Endothelial cell of umbilical vein (primary cell): Measurements from ENCODE around the gene IL34.

ENCODE experiments used
- FOS ChIP-seq: IDR thresholded peaks from 2 replicates; pipeline ENCODE4 v1.6.1; 2011; ENCODE audit warnings: mild to moderate bottlenecking, low read length, moderate library complexity, borderline replicate concordance; ENCODE audit not compliant: insufficient read depth
- POLR2A ChIP-seq: IDR thresholded peaks from 2 replicates; pipeline ENCODE4 v1.6.1; 2012; ENCODE audit warnings: low read depth, mild to moderate bottlenecking, control low read depth, low read length
- TF ChIP-seq, protein P1 (sequence below), 2 donors: IDR thresholded peaks; 1 replicate in 1 of 2; 2 replicates in 1 of 2; pipeline ENCODE4 v1.5.1; 2011; ENCODE audit warnings: low read length in 2 of 2, mild to moderate bottlenecking in 2 of 2, moderate library complexity in 2 of 2, control low read depth in 1 of 2, inconsistent platforms in 1 of 2, low read depth in 1 of 2; ENCODE audit not compliant: insufficient read depth in 1 of 2; ENCODE audit errors: extremely low read depth in 1 of 2

DNA sequence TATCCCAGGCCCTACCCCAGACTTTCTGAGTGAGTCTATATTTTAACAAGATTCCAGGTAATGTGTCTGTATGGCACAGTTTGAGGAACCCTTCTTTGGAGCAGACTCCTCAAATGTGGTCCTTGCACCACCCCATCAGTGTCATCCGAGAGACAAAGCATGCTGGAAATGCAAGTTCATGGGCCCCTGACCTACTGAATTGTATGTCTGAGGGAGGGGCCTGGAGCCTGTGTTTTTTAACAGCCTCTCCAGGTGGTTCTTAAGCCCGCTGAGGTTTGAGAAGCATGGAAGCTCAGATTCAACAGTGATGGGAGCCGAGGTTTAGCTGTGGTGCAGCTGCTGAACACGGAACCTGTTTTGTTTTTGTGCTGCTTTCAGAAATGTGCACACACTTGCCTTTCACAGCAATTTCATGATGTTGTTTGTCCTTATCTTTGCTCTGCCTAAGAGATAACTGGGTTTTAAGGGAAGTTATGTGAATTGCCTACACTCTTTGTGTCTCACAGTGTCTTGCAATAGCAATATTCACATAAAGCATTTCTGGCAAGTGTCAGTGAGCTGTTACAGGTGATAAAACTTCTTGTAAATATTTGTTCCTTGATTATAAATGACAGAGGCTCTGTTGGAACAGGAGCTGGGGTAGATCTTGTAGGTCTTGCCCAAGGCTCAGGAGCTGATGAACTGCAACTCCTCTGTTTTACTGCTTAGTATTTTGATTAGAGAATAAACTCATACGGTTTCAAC, 32.0 kb upstream of the IL34 start:
- TF ChIP-seq, protein P1, sequence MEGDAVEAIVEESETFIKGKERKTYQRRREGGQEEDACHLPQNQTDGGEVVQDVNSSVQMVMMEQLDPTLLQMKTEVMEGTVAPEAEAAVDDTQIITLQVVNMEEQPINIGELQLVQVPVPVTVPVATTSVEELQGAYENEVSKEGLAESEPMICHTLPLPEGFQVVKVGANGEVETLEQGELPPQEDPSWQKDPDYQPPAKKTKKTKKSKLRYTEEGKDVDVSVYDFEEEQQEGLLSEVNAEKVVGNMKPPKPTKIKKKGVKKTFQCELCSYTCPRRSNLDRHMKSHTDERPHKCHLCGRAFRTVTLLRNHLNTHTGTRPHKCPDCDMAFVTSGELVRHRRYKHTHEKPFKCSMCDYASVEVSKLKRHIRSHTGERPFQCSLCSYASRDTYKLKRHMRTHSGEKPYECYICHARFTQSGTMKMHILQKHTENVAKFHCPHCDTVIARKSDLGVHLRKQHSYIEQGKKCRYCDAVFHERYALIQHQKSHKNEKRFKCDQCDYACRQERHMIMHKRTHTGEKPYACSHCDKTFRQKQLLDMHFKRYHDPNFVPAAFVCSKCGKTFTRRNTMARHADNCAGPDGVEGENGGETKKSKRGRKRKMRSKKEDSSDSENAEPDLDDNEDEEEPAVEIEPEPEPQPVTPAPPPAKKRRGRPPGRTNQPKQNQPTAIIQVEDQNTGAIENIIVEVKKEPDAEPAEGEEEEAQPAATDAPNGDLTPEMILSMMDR (IDR thresholded peaks at IDR 0.05; ENCODE audit: extremely low read depth in 1 of 2, insufficient read depth in 1 of 2, low read depth in 1 of 2, low read length in 2 of 2), result no peak
- TF ChIP-seq FOS (no peak), POLR2A (no peak)
